Stimulated activated CD8-positive, alpha-beta memory T cell treated with anti-CD3 and anti-CD28 coated beads, Interleukin-15, amount 100 ng/mL, for 48 hours (primary cell): ENCODE results near the gene MAGI2.

Experiments used
- DNase-seq, 2 donors: peaks; one replicate each; pipeline ENCODE4 v3.0.0-alpha.2; 2020; ENCODE audit warnings: low read depth in 2 of 2

MAGI2 gene

DNA sequence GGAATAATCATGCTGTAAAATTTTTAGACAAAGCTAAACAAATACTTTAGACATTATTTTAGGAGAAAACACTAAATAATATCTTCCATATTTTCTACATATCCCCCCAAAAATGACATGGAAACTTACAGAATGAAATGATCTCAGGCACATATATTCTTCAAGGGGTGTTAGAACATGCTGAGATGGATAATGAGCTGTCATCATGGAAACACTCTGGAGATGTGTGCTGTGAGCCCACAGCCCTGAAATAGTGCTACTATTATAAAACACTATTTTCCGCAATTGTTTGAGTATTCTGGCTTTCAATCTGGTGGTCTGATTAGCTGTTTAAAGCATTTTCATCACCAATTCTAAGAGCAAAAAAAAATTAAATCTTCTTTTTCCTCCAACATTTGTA lies 1269.2 kb downstream of the MAGI2 start:
- DNase-seq, result no peak

DNA sequence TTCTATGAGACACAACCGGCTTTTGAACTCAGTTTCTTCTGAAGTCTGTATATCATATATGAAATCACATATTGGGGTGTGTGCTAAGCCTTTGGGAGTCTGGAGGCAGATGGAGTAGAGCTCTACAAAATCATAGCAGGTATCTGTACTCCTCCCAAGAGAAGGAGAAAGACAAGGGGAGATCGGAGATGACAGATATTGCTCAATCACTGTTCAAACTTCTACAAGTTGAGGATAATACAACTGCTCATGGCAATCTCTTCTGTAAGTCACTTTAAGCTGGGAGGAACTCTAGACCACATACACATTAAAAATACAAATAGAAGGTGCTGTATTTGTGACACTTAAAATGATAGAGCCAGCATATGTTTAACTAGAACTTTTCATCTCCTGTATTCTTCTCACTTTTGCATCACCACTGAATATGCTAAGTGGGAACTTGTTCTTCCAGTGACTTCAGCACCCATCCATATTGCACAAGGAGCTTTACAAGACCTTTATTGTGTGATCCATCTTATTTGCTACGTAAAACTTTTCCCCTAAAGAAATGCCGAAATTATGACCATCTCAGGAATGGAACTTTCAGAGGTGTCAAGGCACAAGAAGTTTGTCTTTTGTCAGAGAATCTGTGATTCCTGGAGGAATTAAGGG lies 1273.5 kb downstream of the MAGI2 start:
- DNase-seq, result no peak

DNA sequence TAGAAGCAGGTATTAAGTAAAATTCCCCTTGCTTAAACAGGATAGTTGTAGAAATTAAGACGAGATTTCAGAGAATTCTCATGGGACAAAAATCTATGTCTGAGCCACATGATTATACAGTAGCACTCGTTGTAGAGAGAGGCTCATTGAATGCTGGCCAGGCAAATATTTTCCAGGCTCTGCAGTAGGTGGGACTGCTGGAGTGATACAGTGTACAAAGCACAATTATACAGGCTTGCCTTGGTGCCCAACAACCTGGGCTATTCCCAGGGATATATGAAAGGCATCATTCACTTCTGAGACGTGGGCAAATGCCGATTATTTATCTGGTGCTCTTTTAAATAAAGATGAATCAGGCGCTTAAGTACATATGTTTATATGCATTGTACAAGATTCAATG lies 1274.3 kb downstream of the MAGI2 start:
- DNase-seq, result no peak

DNA sequence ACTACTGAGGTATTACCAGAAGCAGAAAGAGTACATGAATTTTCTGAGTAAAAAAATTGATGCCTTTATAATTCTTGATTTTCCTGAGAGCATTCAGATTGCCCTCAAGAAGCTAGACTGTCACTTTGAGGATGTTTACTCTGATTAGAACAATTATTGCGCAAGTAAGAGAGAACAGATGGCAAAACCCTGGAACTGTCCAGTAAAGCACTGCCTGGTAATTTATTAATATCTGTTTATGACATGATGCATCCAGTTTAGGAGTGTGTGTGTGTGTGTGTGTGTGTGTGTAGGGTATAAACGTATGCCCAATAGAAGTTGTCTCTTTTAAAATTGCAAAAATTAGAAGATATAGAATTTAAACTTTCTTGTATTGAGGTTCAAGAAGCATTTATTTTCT lies 1275.1 kb downstream of the MAGI2 start:
- no peak for DNase-seq

DNA sequence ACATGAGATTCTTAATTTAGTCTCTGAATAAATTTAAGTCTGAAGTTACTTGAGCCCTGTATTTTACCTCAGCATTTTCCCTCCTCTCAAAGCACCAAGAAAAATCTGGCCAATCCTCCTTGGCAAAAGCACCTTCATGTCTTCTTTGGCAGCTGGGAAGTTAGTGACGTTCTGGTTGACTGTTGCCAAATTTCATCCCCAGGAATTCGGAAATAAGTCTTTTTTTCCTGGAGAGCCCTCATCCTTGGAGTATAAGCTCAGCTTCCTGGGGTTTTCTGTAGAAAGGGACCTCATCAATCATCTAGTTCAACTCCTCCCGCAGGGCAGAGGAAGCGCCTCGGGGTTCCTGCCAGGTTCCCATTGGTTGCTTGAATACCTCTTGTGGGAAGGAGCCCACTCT lies 1277.3 kb downstream of the MAGI2 start:
- DNase-seq, result no peak

DNA sequence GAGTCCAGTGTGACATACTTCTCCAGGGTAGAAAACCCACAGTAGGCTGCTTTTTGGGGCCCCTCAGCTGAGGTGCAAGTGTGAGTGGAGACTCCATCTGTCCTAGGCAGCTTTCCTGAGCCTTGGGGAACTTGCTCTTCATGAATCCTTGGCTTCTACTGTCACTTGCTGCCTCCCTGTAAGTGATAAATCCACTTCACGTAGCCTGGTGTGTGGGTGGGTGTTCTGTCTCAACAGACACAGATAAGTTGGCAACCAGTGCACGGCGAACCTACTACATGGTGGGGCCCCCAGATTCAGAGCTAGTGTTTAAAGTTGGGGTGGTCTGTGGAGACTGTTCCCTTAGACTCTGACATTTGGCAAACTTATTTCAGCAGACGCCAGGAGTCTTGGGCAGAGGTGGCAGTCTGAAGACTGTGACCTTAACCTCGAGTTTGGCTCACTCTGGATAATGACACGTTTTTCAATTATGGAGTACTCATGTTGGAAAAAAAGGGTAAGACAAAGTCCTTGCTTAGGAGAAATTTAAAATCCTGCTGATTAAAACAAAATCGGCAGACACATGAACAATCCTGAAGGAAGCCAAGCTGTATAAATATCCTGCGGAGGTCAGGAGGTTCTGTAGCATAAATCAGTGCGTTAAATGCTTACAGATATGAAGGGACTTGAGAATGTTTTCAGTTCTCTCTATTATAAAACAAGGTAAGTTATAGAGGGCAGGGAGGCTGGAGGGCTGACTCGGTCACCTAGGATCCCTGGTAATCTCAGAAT lies 1278.0 kb downstream of the MAGI2 start:
- no peak for DNase-seq

DNA sequence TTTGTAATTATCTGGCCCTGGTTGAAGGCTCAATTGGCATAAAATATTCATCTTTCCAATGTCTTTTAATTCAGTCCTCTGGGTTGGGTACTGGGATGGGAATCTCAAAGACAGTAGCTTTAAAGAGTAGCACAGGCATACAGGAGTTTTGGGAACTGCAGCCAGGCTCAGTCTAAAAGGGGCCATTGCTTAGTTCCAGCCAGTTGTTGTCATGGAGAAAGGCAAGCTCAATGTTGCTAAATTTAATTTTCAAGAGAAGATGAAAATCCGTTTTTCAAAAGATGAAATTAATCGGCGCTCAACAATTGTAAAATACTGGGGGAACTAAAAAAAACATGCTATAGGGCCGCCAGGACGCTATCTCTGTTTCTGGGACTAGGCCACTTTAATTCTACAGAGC lies 1279.8 kb downstream of the MAGI2 start:
- no peak for DNase-seq

DNA sequence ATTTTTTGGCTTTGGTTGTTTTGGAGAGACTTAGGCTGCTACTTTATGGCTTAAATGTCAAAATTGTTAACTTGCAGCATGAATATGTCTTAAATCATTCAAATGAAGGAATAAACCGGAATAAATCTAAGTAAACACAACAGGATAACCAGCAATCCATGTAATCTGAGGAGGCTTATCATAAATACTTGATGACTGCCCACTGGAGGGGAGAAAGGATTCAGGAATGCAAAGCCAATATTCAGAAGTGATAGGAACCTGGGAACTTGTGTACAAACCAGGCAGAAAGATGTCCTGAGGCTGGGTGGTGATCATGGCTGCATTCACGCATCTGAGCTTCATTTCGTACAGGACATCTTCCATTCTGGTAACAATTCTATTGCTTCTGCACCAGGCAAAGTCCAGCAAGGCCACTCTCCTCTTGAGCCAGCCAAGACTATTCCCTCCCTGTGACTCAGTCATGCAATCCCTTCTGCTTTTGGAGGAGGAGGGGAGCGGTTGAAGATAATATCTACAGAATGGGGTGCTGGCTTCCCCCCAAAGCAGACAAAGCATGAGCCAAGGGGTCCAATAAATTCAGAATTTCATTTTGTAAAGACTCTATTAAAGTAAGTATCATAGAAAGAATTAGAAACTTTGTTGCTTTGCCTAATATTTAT lies 1280.4 kb downstream of the MAGI2 start:
- DNase-seq, result no peak

DNA sequence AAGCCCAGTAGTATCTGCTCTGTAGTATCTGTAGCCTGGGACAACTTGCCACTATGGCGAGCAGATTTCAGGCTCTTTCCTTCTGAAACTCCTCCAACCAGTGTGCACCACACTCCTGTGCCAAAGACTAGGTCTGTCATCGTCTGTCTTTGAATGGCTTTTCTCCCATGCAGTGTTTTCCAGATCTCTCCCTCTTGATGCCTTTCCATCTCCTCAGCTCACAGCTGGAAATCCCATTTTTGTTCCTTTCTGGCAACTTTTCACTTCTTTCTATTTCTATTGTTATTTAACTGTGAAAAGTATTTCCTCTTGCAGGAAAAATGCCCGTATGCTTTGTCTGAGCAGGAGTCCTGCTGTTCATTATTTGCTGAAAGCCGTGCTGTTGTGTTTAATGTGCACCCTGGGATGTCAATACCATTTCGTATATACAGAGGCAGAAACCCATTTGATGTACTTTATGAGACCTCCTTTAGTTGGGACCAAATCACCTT lies 1281.2 kb downstream of the MAGI2 start:
- no peak for DNase-seq

DNA sequence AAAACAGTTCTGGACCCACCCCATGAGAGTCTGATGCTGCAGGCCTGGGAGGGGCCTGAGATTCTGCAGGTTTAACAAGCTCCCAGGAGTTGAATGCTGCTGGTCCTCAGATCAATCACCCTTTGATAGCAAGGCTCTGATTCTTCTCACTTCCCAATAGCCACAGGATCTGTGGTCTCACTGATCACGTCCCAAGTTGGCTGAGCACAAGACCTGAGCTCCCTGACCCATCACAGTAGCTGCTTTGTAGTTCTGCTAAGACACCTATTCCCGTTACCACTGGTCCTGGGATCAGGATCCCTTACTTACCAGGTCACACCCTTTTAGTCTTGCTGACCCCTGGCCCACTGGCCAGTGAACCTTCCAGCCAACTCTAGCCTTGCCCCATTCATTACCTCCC lies 1282.1 kb downstream of the MAGI2 start:
- no peak for DNase-seq

DNA sequence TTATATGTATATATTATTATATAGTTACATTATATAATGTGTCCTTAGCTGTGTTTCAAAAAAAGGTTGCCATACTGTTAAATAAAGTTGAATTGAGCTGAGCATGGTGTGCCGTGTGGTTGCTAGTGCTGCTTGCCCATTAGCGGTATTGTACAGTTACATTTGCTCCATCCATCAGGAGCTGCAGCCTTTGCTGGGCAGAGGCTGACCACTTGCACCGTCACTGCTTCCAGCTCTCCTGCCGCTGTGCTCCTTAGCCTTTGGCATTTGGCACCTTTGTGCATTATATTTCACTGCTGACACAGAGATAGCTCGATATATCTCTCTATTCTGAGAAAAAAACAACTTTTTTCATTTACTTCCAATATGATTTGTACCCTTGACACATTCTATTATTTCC lies 1282.7 kb downstream of the MAGI2 start:
- no peak for DNase-seq

DNA sequence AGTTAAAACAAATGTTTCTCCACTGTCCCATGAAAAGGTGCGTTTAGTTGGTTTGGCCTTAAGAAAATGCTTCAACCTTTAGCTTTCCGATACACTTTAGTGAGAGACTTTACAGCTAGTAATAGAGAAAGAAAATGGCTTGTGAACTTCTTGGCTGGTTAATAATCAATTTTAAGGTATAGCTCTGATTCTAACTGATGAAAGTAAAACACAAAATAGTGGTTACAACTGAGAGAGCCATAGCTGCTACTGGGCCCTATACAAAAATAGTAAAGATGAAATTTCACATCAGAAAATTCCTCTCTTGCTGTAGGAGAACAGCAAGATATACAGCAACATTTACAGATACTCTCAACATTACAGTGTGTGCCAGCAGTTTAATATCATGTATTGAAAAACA lies 1283.5 kb downstream of the MAGI2 start:
- DNase-seq, result no peak

DNA sequence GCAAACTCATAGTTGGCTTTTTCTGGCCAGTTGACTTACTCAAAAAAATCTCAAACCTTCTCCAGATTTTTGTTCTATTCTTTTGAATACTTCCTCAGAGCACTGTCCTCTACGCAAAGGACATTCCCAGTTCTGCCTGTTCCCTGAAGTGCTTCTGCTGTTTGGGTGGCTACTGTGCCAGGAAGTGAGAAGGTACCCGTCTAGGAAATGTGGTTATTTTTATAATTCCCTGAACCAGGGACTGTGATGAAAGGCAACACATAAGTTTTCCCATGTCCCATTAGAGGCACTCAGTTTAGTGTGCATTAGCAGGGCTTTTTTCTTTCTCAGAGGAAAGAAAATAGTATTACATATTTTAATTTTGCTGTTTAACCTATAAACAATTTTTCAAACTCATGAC lies 1284.6 kb downstream of the MAGI2 start:
- DNase-seq, result no peak

DNA sequence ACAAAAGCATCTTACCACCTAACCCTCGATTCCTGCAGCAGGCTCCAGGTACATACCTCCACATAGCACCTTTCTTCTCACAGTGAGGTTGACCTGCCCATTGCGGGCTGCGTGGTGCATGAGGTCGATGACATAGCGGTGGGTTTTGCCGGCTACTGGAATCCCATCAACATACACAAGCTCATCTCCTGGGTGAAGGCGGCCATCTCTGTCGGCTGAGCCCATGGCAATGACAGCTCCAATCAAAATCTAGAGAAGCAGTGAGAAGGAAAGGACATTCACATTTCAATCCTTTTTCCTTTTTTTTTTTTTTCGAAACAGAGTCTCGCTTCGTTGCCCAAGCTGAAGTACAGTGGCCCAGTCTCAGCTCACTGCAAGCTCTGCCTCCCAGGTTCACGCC lies 1285.6 kb downstream of the MAGI2 start:
- no peak for DNase-seq

DNA sequence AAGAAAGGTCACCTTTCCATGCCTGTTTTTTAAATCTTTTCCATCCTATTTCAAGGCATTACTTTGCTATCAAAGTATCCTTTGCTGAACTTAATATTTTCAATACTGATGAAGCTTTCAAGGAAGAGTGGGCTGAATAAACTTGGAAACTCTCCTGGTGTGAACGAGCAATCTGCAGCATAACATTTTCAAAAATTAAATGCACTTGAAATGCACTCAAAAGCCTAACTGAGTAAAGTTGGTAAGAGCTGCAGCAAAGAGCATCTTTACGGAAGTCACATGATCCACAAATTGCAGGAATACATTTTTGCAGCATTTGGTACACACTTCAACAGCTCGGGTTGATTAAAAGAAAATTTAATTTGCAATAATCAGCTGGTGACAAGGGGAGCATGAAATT lies 1287.6 kb downstream of the MAGI2 start:
- DNase-seq, result no peak

DNA sequence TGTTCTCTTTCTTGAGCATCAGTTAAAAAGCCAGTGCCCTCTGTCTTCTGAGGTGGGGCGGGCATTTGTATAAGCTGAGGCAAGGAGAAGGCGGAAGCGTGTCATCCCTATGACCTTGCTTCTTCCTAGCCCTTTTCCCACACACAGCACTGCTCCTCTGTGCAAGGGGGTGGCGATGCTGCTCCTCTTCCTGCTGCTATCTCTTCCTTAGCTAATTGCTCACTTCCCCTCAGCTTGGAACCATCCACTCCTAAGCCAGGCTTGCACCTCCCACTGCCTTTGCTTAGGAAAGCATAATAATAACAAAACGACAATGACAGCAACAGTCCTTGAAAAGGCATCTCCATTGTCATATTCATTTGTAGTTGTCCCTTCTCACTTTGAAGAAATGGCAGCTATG lies 1288.0 kb downstream of the MAGI2 start:
- DNase-seq, result no peak

DNA sequence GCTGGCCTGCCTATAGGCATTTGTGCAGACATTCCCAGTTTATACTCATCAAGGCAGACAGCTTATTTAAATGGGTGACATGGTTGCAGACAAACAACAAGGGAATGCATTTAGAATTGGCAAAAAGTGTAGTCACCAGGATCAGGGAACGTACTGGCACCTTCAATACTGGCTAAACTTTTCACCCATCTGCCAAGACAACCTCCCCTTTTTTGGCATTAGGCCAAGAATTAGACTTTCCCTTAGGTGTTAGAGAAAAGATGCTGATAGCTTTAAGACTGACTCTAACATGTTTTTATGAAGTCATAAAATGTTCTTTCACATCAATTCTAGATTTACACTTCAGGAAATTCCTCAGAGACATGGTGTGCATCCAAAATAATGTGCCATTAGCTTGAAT lies 1289.0 kb downstream of the MAGI2 start:
- no peak for DNase-seq

DNA sequence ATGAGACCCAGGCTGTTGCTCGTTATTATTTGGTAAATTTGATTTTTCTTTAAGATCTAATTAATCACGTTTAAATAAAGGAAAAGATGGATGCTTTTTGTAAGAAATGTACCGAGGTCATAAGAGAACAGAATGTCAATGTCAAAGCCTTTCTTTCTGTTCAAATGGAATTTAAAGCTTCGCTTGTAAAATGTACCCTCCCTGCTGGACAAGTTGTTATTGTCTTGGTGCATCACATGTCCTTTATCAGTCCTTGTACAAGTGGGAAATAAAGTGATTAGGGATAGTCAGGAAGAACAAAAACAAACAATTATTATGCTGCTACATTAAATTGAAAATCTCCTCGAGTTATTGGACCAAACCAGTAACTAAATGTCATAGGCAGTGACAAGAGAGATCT lies 1291.7 kb downstream of the MAGI2 start:
- DNase-seq, result no peak

DNA sequence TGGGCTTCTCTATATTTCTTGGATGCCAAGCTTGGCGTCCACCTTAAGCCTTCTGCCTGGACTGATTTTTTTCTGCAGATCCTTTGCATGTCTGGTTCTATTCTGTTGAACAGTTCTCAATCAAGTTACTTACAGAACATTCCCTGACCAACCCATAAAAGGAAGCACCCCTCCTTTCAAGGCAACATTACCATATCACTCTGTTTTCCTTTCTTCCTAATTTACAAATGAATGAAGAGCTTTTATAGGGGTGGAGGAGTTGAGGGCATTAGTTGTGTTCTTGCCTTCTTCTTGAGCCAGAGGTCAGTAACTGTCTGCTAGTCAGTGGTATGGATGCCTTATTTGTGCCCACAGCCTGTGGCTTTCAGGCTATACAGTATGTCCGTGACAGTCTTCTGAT lies 1293.9 kb downstream of the MAGI2 start:
- DNase-seq, result no peak

DNA sequence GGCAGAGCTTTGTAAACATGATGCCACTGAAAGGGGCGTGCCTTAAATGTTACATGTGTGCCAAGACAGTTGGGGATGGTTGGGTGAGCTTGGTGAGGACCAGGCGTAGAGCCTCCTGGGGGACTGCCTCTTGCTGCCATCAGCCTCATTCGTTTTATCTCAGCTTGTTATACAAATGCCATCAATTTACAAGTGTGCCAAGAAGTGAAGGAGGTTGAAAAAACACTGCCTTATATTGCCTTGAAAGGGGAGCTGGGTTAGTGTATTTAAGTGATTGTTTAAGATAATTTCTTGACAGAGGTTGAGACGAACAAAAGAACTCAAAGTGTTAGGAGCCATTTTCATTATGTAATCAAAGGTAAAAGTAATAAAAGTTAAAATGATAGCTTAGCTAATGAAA lies 1300.2 kb downstream of the MAGI2 start:
- no peak for DNase-seq

DNA sequence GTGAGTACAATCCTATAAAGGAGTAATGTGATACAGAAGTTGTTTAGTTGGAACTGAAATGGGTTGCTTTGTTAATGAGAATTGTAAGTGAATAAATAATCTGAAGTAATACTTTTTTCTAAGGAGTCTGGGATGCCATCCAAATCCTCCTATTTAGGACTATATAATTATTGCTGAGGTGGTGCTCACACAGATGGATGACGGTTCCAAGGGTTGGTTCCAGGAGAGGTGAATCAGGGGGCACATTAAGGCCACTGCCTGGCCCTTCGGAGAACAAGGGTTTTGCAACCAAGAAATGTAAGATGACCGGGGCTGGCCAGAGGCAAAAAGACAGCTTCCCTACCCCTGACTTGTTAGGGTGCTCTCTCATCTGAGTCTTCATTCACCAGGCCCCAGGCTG lies 1302.2 kb downstream of the MAGI2 start:
- no peak for DNase-seq

DNA sequence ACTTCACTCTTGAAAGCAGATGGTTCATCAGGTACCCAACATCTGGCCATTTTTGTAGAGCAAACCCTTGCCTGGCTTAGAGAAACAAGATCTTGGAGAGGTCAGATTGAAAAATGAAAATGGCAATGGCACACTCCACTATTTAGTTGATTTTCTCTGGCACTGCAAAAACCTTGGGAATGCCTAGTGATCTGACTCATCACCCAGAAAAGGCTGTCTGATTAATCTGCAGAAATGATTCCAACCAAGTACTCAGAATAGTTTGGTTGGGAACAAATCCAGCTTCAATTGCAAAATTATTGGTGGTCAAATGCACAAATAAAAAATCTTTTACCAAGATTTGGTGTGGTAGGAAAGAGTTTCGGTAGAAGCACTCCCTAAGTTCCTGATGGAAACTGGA lies 1303.7 kb downstream of the MAGI2 start:
- DNase-seq, result no peak
